Activated CD4-positive, alpha-beta T cell treated with anti-CD3 and anti-CD28 coated beads, Interleukin-2, Interleukin-4, amounts not matched to agents 100 ng/mL and 50 ng/mL, durations not matched to agents 16 hours and 8 hours (primary cell): ENCODE results near the gene PIWIL4.
"Not testable (repeated sequence)": the region's sequence is repeated elsewhere in the genome, so short reads cannot be mapped to it uniquely, and the experiment has no call there.

ENCODE experiments used
- DNase-seq: peaks from one replicate; pipeline ENCODE4 v3.0.0-alpha.2; 2020; ENCODE audit warnings: low spot score

The PIWIL4 gene

DNA sequence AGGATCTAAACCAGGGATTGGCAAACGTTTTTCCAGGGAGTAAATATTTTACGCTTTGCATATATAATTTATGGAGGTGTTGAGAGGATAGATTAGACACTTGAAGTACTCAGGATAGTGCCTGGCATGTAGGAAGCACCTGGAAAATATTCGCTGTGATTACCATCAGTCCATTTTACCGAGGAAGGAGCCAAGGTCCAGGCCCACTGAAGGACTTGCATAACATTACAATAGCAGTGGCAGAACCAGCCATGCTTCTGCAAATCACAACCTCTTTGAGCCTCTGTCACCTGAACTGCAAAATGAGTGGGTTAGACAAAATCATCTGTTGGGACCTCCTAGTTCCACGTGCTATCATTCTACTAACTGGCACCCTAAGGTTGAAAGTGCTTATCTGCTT is 18.0 kb upstream of the PIWIL4 start:
- DNase-seq = no peak

DNA sequence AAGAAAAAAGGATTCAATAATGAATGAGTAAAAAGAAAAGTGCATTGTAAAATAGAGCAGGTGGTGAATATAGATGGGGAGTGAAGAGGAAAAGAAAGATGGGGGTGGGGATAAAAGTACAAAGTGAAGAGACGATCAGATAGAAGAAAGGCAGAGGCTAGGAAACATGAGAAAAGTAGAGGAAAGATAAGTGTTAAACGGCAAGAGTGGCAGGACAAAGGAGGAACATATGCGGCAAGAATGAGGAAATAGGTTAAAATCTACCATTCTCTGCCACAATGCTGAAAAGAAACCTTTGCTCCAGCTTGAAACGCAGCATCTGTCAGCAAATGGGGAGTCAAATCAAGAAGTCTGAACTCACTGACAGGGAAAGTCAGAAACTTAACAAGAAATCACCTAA is 16.7 kb upstream of the PIWIL4 start:
- no peak for DNase-seq

DNA sequence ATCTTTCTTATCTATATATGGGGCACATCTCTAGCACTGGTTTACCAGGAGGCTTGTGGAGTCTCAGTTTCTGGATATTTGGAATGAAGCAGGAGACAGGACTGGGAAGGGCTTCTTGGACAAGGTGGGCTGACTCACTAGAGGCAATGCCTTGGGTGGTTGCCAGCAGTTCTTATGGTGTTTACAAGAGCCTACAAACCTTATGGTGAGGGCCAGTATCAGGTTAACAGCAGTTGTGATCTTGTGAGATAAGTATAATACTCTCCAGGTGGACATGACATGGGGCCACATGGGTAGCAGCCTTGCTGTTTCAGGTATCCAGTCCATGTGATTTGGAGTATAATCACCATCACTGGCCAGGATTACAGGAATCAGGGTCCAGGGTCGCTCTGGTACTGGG is 13.2 kb upstream of the PIWIL4 start:
- DNase-seq = no peak

DNA sequence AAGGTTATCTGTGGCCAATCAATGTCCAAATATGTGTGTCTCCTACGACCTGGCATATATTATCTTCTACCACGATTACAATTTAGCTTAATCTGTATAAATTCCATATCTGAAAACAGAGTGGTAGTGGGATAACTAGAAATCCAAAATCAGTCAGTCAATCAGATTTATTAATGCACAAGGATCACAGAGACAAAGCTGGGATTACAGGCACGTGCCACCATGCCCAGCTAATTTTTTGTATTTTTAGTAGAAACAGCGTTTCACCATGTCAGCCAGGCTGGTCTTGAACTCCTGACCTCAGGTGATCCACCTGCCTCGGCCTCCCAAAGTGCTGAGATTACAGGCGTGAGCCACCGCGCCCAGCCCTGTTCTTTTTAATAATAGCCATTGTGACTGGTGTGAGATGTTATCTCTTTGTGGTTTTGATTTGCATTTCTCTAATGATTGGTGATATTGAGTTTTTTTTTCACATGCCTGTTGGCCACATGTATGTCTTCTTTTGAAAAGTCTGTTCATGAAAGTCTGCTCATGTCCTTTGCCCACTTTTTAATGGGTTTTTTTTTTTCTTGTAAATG is 11.3 kb upstream of the PIWIL4 start:
- not testable (repeated sequence) for DNase-seq

DNA sequence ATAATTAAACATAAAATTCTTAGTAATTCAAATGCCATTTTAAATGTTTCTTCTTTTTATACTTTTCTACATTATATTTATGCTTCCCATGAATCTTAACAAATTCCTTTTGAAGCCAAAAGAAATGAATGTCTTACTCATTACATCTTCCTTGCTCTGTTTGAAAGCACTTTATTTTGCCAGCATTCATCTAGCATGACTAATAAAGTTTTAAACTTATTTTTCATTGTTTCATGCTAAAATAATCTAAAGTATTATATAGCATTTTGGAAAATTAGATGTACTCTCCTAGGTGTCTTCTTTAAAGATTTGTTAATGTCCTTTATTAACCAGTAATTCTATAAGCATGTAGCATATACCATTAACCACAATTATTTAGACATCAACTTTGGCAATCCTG is 9.7 kb upstream of the PIWIL4 start:
- DNase-seq = no peak

DNA sequence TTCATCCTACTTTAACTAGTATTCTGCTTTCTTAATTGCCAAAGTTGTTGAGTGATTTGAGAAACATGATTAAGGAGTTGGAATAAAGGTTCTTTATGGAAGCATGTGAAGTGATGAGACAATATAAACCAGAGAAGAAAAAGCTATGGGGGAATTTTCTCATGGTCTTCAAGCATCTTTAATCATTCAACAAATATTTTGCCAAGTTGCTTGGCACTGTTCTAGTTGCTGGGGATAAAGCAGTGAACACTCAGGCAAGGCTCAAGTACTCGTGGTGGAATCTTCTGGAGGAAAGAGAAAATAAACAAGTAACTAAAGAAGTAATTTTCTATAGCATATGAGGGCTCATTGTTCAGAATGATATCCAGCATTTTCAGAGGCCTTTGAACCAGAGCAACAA is 9.2 kb upstream of the PIWIL4 start:
- DNase-seq = no peak

DNA sequence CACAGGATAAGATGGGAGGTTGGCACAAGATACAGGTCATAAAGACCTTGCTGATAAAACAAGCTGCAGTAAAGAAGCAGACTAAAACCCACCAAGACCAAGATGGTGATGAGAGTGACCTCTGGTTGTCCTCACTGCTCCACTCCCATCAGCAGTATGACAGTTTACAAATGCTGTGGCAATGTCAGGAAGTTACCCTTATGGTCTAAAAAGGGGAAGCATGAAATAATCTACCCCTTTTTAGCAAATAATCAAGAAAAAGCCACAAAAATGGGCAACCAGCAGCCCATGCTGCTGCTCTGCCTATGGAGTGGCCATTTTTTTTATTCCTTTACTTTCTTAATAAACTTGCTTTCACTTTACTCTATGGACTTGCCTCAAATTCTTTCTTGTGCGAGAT is 8.7 kb upstream of the PIWIL4 start:
- no peak for DNase-seq

DNA sequence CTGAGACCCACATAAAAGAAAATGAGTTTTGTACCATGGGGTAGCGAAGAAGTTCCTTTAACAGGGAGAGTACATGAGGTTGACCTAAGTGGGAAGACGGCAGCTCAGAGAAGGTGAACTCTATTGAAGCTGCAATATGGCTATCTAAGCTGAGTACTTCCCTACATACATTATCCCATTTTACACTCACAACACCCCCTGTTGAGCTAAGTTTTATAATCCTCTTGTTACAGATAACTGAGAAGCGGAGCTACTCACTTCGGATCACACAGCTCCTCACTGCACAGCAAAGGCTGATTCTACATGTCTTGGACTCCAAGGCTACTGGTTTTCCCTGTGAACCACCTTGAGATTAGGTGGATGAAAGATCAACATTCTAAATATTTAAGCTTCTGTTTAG is 8.2 kb upstream of the PIWIL4 start:
- no peak for DNase-seq

DNA sequence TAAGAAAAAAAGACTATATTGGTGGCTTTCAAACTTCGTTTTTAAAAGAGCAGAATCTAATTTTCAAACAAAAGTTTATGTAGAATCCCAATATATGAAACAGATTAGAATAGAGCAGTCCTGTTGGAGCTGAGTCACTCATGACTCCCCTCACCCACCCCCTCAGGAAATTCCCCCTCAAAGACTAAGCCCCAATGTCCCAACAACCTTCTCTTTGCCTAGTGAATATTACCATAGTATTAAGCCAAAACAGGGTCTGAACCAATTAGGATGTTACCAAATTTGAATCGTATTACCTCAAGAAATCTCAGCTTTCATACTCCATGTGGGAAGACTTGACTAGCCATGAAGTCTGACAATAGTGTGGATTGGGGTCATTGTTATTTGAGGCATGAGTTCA is 7.8 kb upstream of the PIWIL4 start:
- no peak for DNase-seq

DNA sequence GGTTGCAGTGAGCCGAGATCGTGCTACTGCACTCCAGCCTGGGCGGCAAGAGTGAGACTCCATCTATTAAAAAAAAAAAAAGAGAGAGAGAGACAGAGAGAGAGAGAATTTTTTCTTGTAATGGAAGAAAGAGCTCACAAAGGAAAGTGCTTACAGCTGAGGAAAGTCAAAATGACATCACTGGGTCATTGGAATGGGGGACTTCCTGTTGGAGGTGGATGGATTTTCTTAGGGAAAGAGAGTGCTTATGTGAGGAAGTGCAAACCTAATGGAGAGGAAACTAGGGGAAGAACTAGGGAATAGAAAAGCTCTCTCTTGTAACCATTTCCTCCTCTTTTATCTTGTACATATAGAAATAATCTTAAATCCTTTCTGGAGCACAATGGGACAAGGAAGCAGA is 6.3 kb upstream of the PIWIL4 start:
- no peak for DNase-seq

DNA sequence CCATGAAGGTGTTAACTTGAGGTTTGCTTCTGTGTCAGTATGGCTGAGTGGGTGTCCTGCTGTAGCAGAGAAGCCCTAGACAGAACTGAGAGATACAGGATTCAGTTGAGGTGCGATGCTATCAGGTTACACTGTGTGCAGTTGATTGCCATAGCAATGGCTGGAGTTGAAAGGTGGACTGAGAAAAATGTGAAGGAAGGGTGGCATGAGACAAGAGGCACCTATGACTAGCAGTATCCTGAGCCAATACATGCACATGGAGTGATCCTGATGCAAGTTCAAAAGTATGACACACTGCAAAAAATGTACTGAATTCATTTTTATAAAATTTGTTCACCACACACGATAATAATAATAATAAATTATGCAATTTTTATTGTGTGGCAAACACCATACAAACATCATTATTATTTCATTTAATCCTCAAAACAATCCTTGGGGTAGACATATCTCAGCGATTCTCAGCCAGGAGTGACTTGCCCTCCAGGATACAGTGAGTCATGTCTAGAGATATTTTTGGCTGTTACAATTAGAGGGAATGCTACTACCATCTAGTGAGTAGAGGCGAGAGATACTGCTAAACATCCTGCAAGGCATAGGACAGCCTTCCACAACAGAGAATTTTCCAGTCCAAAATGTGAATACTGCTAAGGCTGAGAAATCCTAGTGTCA is 3.9 kb upstream of the PIWIL4 start:
- DNase-seq = no peak

DNA sequence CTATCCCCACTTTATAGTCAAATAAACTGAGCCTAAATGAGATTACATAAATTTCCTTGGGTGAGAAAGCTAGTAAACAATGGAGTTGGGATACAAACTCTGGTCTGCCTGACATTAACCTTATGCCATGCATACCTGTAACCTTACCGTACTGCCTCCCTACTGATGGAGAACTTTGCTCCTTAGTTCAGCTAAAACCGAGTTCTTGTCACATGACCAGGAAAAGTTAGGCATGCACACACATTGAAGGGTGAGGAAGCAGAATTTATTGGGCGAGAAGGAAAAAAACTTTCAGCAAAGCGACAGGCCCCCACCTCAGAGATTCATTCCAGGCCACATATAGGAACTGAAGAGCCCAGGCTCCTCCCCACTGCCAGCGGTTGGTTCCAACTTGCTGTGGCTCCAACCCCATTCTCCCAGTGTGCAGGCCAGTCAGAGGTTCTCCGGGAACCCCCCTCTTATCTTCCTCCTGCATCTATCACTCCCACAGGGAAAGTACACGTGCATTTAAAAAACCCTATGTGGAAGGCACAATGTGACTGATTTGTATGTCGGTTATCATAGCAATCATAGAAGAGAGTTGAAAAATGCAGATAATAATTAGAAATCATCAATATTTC is 3.2 kb upstream of the PIWIL4 start:
- no peak for DNase-seq

DNA sequence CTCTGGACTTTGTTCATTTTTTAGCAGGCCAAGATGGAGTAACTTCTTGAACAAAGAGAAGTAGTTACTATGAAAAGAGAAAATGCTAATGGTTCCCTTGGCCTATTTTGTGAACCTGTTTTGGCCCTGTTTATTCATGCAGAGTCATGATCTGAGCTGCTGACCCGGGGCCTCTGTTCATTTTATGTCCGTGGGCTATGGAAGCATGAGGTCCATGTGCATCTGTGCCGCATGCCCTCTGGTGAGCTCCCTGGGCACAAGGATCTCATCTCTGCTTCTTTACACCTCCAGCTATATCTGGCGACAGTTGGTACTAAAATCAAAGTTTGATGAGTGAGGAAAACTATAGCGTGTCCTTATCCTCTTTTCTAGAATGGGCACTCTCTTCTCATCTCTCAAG is 1.0 kb downstream of the PIWIL4 start:
- DNase-seq = no peak

DNA sequence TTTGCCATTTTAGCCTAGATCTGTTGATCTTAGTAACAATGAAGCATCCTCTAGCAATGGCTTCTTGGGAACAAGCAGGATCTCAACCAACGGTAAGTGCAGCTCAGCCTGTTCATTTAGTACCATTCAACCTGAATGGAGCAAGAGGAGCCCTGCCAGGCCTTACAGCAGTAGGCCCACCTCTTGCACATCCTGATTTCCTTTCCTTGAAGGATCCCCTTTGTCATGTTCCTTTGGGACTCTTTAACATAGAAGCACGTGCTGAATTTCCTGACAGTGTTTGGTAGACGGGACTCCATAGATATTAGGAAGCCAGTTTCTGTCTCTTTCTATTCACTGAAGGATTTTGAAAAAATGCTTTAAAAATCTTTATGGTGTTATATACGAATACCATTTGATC is 1.5 kb downstream of the PIWIL4 start:
- DNase-seq = no peak

DNA sequence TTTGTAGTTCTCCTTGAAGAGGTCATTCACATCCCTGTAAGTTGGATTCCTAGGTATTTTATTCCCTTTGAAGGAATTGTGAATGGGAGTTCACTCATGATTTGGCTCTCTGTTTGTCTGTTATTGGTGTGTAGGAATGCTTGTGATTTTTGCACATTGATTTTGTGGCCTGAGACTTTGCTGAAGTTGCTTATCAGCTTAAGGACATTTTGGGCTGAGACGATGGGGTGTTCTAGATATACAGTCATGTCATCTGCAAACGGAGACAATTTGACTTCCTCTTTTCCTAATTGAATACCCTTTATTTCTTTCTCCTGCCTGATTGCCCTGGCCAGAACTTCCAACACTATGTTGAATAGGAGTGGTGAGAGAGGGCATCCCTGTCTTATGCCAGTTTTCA is 5.8 kb downstream of the PIWIL4 start:
- not testable (repeated sequence) for DNase-seq

DNA sequence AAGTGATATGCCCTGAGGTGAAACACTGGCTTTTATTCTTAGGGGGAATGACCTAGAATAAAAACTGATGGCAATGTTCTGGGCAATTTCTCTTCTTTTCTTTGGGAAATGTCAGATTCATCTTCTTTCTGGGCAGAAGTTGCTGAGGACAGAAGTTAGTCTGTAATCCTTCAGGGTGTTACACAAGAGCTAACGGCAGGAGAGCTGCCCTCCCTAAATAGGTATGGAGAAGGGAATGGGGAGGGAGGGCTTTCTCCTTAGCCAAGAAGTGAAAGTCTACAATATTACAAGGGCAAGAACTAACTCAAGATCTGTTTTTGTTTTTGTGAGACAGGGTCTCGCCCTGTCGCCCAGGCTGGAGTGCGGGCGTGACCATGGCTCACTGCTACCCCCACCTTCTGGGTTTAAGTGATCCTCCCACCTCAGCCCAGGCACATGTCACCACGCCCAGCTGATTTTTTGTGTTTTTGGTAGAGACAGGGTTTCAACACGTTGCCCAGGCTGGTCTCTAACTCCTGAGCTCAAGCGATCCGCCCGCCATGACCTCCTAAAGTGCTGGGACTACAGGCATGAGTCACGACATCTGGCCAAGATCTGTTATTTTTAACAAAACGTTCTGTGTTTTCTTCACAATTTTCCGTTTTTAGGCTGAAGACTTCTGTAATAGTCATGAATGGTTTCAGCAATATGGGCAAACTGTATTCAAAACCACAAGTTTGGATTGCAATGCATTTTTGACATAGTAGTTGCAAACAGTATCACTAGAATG is 7.2 kb downstream of the PIWIL4 start:
- DNase-seq = no peak

DNA sequence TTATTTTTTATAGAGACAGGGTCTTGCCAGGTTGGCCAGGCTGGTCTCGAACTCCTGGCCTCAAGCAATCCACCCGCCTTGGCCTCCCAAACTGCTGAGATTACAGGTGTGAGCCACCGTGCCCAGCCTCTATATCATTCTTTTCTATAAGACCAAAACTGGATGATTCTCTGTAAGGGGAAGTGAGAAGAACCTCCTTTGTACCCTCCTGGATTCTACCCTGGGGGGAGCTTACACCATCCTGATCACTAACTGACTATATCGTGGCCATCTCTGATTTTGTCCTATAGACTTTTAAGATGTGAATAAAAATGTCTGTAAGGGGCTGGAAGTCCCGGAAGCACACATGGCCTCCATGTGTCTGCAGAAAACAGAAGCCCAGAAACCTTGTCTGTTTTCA is 9.1 kb downstream of the PIWIL4 start:
- DNase-seq = no peak

DNA sequence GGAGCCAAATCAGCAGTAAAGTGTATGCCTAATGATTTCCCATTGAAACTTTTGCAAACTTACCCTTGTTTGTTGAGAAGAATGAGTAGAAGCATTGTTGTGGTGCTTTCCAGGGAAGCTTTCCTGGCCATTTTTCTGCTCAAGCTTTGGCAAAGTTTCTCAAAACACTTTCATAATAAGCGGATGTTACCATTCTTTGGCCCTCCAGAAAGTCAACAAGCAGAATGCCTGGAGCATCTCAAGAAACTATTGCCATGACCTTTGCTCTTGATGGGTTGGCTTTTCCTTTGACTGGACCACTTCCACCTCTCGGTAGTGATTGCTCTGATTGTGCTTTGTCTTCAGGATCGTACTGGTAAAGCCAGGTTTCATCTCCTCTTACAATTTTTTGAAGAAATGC is 10.7 kb downstream of the PIWIL4 start:
- no peak for DNase-seq

DNA sequence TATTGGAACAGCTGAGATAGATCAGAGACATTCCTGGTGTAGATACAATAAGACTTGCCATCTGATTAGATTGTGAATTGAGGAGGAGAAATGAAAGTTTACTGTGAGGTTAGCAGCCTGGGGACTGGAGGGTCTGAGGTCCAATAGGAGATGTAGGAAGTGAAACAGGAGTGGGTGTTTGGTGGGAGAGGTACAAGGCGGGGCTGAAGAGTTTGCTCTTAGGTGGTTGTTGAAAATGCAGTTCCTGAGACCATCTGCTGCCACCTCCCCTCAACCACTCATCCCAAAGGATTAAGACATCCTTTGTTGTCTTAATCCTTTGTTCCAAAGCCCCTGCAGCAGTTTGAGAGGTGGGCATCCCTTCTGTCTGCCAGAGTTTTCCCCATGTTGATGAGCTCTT is 14.8 kb downstream of the PIWIL4 start:
- no peak for DNase-seq

DNA sequence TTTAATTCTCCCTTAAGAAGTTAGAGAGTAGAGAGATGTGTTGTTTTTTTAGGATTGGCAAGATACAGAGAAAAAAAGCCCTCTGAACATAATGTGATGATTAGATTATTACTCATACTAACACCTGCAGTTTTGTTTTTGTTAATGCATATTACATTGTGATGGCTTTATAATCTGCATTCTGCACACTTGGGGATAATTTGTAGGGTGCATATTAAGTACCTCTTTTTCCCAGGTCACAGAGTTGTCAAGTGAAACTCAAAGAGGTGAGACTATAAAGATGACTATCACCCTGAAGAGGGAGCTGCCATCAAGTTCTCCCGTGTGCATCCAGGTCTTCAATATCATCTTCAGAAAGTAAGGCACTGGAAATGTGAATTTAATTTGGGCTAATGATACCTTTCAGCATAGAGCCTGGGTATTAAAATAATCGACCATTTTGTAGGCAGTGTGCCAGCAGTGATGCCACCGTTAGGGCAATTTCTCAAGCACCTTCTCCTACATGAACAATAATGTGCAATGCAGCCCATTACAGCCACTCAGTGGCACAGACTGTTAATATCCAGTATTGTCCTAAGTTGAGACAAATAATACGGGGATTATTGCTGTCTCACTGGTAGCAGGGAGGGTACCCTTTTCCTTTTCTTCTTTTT is 16.2 kb downstream of the PIWIL4 start:
- no peak for DNase-seq

DNA sequence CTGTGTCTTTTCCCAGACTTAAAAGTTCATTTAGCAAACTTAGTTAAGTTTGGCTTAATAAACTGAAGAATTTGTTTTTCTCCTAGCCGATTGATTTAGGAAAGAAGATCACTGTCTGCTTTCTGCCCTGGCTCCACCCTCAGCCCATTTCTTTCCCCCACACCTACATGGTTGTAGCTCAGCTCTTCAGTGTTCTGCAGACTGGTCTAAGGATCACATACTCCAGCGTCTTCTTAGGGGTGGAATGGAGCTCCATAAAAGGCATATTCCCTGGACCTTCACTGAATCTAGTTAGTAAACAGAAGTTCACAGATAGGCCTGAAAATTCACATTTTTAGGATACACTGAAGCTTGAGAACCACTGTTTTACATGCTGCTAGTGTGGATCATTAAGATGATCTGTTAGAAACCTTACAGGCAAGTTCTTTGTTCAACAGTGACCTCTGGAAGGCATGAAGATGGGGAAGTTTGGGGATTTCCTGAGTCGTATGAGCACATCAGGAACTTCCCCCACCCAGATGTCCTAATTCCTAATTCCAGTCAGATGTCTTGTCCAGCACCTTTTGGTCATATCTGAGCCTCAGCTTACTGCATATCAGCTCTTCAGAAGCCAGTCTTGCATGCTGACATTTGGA is 16.8 kb downstream of the PIWIL4 start:
- no peak for DNase-seq

DNA sequence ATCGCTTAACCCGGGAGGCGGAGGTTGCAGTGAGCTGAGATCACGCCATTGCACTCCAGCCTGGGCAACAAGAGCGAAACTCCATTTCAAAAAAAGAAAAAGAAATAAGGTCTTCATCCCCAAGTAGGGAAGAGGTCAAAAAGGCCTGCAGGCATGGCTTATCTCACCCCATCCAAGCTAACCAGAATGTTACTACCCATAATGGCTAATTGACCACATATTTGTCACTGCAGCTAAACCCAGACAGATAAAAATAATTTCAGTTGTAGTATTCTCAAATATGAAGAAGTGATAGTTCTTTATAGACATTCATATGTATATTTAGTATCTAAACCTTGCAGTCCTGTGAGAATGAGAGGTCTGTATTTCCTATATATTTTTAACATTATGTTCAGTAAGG is 17.8 kb downstream of the PIWIL4 start:
- no peak for DNase-seq
